Measurements from ENCODE around the gene PPOX.

DNA sequence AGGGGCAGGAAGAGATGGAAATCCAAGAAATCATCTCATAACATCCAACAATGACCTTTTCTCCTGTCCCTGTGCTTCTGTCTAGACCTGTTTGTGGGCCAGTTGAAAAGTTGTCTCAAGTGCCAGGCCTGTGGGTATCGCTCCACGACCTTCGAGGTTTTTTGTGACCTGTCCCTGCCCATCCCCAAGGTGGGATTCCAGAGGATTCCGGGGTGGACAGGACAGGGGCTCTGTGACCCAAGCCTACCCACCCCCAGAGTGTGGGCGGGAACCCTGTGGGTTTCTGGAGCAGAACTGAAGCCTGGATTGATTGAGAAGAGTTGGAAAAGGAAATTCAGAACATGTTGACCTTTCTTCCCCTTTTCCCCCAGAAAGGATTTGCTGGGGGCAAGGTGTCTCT is 2.4 kb upstream of the PPOX start:
- TF ChIP-seq POLR2AphosphoS5 (IDR thresholded peaks at IDR 0.05): no peak
- TF ChIP-seq, protein P1, sequence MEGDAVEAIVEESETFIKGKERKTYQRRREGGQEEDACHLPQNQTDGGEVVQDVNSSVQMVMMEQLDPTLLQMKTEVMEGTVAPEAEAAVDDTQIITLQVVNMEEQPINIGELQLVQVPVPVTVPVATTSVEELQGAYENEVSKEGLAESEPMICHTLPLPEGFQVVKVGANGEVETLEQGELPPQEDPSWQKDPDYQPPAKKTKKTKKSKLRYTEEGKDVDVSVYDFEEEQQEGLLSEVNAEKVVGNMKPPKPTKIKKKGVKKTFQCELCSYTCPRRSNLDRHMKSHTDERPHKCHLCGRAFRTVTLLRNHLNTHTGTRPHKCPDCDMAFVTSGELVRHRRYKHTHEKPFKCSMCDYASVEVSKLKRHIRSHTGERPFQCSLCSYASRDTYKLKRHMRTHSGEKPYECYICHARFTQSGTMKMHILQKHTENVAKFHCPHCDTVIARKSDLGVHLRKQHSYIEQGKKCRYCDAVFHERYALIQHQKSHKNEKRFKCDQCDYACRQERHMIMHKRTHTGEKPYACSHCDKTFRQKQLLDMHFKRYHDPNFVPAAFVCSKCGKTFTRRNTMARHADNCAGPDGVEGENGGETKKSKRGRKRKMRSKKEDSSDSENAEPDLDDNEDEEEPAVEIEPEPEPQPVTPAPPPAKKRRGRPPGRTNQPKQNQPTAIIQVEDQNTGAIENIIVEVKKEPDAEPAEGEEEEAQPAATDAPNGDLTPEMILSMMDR (IDR thresholded peaks at IDR 0.05): no peak
